Stimulated activated CD4-positive, alpha-beta T cell treated with anti-CD3 and anti-CD28 coated beads, Interleukin-1b, Interleukin-23, amount 100 ng/mL, for 4 hours (primary cell): ENCODE measurements around the gene PARVA.

Source experiments
- DNase-seq, 2 donors: peaks; one replicate each; pipeline ENCODE4 v3.0.0-alpha.2; 2020; ENCODE audit warnings: low read depth in 2 of 2

Gene PARVA

DNA sequence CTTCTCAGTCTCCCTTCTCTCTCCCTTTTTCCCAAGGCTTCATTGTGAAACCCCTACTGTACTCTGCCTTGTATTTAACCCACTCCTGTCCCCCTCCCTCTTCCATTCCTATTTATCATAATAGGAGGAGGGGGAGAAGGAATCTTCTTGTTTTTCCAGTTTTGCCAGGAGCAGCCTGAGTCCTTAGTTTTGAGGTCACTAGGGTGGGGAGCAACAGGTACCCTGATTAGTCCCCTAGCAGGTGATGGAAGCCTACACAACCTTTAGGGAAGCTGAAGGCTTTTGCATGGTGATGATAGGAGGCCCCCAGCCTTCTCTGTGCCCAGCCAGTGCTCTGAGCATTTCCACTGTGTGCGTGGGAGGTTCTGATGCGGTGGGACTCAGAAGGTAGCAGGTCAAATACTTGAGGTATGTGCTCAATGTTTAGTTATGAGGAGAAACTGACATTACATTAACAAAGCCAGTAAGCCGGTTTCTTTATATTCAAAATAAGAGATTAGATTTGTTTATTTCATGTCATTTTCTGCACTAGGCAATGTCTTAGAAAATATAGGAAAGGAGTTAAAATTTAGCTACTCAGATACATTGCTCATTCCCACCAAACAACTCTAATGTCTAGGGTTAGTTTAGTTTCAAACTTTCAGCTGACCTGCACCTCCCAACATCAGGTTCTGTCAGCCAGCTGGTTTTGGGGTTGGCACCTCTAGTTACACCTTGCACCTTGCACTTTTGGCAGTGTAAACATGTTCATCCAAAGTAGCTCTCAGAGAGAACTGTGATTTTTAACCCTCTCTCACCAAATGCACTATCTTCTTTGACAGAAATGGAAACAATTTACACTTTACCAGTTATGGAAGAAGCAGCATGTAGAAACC is 26.0 kb downstream of the PARVA start:
- DNase-seq = no peak

DNA sequence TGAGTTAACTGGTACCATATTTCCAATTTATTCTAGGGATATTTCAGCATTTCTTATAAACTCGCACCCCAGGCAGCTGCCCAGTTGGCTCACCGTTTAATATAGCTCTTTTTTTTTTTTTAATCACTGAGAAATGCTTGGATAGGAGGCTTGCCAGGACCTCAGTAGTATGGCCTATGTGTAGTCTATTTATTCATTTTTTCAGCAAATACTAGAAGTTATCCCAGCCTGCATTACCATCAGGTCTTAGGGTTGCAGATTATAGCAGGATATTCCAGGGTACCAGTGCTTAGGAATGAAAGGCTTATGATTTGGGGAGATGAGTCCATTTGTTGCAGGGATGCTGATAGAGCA is 26.6 kb downstream of the PARVA start:
- DNase-seq = no peak

DNA sequence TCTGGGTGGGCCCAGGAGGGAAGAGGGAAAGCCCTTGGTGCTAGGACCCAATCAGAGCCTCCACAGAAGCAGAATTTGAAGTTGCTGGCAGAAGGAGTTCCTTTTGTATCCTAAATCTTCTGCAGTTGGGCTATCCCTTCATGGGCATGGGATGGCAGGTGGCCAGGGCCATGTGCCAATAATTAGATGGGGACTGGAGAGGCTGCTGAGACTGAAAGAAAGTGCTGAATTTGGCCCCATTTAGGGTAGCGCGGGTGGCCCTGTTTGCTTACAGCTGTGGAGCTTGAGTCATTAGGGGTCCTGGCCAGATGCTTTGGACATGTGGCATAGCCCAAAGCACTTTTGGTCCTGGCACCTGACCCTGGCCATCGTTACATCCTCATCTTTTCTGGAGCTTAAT is 27.1 kb downstream of the PARVA start:
- no peak for DNase-seq

DNA sequence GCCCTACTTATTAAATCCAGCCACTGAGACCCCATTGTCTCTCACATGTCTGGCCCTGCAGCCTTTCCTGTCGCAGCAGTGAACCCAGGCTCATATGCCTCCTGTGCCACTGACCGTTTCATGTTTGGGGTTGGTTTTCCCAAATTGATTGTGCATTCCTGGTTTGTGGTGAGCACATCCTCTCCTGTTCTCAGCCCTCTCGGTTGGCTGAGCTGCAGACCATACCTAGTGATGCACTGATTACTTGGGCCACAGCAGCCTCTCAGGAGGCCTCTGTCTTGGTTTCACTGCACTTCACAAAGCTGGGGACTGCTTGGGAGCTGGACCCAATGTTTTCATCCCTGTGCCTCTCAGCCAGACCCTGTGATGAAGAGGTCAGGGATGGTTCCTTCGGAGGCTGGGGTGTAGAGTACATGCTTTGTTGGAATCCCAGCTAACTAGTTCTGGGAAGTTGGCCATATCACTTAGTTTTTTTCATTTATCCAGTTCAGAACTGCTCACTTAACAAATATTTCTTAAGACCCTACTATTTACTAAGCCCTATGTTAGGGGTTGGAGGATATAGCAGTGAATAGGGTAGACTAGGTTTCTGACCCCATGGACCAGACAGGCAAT is 30.9 kb downstream of the PARVA start:
- no peak for DNase-seq

DNA sequence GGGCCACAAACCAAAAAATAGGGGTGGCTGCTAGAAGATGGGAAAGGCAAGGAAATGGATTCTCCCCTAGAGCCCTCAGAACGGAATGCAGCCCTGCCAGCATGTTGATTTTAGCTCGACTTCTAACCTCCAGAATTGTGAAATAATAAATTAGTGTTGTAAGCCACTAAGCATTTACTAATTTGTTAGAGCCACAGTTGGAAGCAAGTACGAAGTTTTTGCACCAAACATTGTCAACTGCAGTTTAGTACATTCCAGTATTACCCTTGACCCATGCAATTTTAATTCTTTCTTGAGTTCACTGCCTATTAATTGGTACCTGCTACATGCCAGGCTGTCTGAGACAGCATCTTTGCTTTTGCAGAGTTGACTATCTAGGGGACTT is 32.2 kb downstream of the PARVA start:
- DNase-seq = no peak

DNA sequence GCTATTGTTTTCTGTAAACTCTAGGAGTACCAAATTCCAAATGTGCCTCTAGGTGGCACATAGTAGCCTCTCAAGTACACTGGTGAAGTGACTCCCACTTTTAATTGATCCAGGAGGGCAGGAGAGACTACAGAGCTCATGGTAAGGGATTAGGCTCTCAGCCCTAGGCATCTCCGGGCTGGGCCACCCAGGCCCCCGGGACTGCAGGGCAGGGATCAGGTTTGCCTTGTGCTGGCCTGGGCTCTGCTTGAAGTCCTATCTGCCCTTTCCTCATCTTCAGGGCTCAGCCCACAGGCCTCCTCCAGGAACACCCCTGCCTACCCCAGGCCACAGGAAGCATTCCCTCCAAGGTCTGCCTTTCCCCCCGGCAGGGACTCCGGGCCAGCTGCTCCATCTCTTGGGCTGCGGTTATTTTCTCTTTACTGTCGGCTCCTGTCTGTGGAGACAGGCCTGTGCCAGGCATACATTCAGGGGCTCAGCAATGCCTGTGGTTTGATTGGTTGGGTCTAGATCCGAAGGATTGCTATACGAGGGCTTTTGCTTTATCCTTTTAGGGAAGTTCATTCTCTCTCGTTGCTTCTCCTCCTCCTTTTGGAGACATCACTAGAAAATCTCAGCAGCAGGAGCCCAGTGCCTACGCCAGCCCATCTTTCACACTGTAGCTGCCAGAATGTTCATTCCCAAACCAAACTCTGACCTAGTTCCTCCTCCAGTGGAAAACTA is 32.8 kb downstream of the PARVA start:
- no peak for DNase-seq

DNA sequence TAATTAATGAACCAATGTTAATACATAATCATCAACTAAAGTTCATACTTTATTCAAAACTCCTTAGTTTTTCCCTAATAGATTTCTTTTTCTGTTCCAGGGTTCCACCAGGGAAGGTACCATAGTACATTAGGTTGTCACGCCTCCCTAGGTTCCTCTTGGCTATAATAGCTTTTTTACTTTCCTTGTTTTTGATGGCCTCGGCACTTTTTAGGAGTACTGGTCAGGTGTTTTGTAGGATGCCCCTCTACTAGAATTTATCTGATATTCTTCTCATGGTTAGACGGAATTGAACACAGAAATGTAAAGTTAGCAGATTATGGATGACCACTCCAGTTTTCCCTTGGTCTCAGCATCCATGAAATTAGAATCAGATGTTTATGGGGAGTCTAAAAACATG is 34.0 kb downstream of the PARVA start:
- DNase-seq = no peak

DNA sequence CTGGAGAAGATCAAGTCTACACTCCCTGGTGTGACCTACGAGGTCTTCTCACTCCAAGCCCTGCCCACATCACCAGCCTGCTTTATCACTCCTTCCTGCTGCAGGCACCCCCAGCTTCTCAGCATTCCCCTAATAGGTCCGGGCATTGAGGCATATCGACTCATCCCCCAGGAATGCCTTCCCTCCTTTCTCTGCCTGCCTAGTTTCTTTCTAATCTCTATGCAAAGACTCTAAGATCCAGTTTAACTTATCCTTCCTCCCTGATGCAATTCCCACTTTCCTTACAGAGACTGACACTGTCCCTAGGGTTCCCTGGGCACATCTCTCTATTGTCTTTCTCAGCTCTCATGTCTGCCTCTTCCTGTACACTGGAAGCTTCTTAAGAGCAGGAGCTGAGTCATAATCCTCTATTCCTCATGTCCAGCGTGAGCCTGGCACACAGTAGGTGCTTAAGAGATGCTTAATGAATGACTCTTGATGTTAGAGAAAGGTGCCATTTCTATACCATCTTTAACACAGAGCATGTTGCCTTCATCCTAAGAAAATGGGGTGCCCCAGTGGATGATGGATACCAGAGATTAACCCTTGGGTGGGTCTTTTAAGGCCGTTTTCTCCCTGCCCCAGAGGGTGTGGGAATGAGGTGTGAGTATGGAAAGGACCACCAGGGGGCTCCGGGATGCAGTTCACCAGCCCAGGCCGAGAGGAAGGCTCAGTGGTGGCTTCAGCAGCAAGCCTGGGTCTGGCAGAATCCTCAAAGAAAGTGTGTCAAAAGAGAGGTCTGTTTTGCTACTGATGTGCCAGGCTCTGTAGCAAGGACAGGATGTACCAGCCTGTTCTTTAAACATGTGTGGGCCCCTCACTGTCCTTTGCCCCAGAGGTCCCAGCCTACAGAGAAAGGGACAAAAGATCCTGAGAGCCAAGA is 34.7 kb downstream of the PARVA start:
- DNase-seq = peak in 1 of 2 donors; percentile 3

DNA sequence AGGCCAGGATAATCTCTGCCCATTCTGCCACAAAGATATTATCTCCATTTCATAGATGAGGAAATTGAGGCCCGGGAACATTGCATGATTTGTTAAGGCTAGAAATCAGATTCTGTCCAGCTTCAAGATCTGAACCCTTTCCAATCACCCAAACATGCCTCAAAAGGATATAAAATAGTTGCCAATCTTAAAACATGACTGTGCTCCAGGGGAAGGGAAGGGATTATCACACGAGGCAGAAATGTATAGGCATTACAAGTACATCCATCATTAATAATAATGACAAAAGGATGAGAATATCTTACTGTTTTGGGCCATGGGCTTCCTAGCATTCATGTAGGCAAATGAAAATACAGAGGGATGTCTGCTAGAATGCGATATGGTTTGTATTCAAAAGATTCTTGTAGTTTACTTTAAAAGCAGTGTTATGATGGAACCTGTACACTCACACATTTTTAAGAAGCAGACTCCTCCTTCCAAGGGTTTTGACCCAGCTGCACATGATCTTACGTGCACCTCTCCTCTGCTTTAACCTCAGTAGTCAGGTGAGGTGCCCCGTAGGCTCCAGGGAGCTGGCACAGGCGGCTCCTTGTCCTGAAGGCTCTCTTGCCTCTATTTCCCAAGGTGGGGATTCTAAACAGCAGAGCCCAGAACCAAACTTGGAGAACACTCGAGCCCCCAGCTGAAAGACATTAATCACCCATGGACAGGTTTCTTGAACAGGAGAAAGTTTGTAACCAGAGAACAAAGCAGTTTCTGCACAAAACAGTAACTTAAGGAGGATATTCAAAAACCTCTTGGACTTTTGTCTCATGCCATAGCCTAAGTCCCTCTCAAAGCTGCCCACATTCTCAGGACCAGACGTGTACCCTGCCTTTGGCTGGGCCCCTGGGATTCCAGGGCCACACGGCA is 36.0 kb downstream of the PARVA start:
- no peak for DNase-seq

DNA sequence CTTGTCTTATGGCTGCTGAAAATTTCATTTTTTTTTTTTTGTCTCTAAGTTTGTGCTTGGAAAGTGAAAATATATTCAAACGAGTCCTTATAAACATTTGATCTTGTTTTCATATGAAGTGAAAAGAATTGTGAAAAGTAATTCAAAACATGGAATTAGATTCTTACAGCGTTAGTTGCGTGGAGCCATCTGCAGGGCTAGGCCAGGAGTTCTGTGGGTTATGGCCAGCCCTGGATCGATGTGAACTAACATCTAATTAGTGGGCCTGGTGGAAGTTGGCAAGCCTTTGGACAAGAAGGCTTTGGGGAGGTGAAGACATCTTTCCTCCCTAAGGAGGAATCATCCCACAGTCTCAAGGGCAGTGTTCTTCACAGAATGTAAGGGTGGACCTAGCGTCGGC is 37.2 kb downstream of the PARVA start:
- no peak for DNase-seq

DNA sequence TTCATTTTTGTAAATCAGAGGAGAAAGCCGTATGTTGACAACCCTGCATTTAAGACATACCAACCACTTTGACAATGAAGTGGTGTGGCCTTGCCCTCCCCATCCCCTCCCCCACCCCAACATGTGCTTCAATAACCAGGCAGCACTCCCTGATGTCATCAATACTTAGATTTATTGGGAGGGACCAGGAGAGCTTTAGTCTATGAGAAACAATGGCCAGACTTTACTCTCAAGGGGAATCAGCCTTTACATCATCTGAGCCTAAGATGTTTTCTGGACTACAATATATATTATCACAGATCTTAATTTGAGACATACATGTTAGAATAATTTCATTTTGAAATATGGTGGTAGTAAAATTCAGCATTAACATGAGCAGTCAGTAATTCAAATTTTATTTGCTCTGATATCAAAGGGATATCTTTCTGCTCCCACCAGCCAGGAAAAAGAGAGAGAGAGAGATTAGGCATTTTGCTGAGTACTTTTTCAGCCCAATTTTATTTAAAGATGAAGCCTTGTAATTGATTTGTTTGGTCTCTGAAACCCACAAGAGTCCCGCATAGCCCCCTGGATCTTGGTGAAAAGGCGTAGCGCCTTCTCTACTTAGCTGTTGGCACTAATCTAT is 38.1 kb downstream of the PARVA start:
- no peak for DNase-seq

DNA sequence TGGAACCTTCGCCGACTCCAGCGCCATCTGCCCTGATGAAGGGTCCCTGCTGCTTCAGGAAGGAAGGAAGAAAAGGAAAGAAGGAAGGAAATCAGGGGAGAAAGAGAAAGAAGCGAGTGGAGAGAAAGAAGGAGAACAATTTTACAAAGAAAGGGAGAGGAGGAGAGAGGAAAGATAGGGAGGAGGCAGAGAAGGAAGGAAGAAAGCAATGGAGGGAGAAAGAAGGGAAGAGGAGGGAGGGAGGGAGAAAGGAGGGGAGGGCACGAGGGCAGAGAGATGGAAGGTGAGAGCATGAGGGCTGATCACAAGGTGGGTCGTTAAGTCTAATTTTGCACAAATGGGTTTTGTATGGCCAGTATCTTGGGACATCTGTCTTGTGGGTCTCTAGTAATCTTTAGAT is 39.2 kb downstream of the PARVA start:
- no peak for DNase-seq

DNA sequence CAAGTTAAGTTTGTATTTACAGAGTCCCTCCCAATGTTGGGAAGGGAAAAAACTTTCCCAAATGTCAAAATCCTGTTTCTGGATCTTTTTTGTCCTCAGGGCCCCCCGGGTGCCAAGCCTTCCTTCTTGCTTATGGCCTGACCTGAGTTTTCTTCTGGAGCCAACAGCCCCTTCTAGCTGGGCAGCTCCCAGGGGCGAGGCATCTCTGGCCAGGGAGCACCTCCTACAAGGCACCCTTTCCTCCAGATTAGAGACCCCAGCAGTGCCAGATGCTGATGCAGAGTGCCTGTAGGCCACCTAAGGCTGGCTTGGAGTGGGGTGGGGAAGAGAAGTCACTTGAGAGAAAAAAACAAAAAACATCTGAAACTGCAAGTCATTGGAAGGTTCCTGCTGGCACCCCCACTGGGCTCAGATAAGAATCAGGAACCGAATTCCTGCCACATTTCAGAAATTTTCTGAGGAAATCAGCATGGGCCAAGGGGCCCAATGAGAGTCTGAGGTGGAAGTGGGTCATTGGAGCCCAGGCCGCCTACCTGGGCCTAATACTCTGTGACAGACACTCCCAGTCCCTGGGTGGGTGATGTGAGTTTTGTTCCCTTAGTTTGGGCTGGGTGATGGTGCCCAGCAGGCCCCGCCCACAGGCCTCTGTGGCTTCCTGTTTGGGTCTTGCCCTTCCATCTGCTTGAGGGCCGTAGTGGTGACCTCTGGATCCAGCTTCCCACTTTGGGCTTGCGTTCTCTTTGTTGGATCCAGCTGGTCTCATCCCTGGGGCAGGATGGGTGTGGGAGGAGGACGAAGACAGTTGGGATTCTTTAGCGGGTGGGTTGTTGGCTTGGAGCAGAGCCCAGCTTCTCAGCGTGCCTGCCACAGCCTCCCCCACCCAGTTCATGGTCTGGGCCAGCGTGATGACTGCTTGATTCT is 40.6 kb downstream of the PARVA start:
- no peak for DNase-seq

DNA sequence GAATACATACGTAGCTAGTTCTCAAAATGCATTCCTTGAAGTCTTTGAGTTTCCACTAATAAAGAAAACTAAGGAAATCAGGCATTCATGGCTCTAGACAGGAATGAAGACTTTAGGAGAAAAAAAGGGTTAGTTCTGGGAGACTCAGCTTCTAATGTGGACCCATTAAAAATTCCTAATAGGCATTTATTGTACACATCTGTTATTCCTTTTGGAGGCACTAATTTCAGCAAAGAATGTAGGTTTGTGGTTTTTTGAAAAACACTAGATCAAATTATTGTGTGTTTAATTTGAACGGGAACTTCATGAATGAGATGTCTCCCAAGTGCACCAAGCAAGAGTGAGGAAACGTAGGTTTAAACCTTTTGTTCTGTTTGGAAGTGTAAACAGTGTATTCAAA is 42.7 kb downstream of the PARVA start:
- no peak for DNase-seq

DNA sequence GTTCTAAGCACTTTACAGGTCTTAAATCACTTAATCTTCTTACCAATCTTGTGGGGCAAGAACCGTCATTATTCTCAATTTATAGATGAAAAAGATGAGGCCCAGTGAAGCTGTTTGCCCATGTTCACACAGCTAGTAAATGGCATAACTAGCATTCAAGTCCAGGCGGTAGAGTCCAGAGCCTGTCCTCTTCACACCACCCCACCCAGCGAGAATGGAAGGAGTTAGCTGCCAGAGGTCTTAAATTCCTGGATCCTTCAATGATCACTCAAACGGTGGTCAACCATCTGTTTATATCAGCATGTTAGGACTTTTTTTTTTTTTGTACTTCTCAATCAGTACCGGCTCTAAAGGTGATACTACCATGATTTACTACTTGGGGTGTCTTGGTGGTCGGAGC is 43.3 kb downstream of the PARVA start:
- DNase-seq = no peak

DNA sequence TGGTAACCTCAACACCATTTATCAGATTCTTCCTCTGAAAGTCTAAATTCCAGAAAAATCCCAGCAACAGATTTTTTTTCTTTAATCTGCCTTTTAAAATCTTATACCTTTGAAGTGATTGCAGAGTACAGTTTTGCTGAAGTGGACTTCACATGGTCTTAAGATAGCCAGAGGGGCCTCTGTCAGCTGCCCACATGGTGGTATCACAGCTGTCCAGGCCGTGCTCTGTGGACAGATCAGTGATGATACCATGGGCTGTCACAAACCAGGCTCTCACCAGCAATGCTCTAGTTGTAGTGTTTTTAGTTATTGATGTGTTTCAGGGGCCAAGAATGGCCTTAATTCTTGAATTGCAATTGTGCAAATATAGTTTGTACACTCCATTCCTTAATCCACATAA is 44.0 kb downstream of the PARVA start:
- no peak for DNase-seq

DNA sequence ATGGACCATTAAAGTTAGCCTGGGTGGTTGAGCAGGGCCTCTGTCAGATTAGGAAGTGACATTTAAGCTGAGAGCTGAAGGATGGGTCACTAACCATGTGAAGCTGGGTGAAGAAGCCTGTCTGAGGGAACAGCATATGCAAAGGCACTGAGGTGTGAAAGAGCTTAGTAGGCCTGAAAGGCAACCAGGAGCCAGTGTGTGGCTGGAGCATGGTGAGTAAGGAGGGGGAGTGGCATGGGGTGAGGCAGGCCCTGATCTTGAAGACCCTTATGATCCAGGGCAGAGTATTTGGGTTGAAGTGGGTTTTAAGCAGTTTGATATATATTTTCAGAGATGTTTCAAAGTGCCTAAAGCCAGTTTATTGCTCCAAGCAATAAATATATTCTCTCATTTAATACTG is 48.8 kb downstream of the PARVA start:
- no peak for DNase-seq

DNA sequence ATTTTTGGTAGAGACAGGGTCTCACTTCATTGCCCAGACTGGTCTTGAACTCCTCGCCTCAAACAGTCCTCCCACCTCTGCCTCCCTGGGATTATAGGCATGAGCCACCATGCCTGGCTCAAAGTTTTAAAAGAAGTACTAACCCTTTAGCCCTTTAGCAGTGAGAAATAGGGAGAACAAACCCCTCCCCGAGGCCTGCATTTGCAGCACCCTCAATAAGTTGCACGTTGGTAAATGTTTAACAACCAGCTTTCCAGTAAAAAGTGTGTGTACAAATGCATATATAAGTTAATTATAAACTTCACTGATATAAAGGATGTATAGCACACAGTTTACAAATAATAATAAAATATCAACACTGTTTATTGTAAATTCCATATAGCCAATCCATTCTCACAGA is 51.8 kb downstream of the PARVA start:
- DNase-seq = no peak

DNA sequence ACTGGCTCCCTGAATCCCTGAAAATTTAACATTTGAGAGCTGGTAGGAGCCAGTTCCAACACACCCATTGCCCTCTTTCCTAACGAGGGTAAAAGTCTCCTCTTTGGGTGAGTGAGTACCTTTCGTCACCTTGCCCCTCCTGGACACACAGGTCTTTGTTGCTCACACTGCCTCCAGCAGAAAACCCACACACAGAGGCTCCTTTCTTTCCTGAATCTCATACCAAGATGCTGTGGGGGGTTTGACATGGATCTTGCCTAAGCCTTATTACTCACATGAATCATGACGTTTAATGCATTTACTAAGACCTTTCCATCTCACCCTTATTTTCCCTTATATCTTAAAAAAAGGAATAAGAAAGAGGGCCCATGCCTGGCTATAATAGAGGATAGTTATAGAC is 53.0 kb downstream of the PARVA start:
- no peak for DNase-seq
